K562 (cell line): ENCODE results near the gene PPP4C.

Source experiments
- ARID3B ChIP-seq: fragments of 250-450 bp; sonication (Bioruptor Pico); IDR thresholded peaks from 2 replicates; pipeline ENCODE4 v1.4.0; 2020; ENCODE audit warnings: borderline replicate concordance
- ATF3 ChIP-seq, 2 experiments: fragments of 450-650 bp in 1 of 2; sonication (generic) in 1 of 2; formaldehyde crosslinking in 1 of 2; IDR thresholded peaks in 1 of 2; conservative IDR thresholded peaks in 1 of 2; 2 replicates each; pipeline versions ENCODE4 v1.6.1 to v1.8.1; 2016 to 2023; ENCODE audit warnings: mild to moderate bottlenecking in 2 of 2, moderate library complexity in 2 of 2, inconsistent platforms in 1 of 2, missing genetic modification reagents in 1 of 2
- POLR2A ChIP-seq: fragments of 450-650 bp; conservative IDR thresholded peaks from 2 replicates; pipeline ENCODE4 v1.6.1; 2016
- RAD21 ChIP-seq, 2 experiments: fragments of 250-450 bp in 1 of 2; fragments of 450-650 bp in 1 of 2; sonication (Bioruptor Pico) in 1 of 2; formaldehyde crosslinking in 1 of 2; IDR thresholded peaks in 1 of 2; conservative IDR thresholded peaks in 1 of 2; 2 replicates each; pipeline versions ENCODE4 v1.4.0 to v1.8.0; 2020 to 2022; ENCODE audit warnings: mild to moderate bottlenecking in 2 of 2, moderate library complexity in 1 of 2
- RAD51 ChIP-seq: fragments of 450-650 bp; IDR thresholded peaks from 2 replicates; pipeline ENCODE4 v1.7.1; 2016; ENCODE audit warnings: low read depth, mild to moderate bottlenecking, borderline replicate concordance
- TAF1 ChIP-seq: IDR thresholded peaks from 2 replicates; pipeline ENCODE4 v1.6.1; 2011; ENCODE audit warnings: mild to moderate bottlenecking, low read length, moderate library complexity; ENCODE audit not compliant: insufficient read depth, control insufficient read depth, severe bottlenecking; ENCODE audit errors: extremely low read depth
- TEAD1 ChIP-seq, 2 experiments: fragments of 450-650 bp in 1 of 2; sonication (generic) in 1 of 2; formaldehyde crosslinking; IDR thresholded peaks; 2 replicates each; pipeline versions ENCODE4 v1.4.0 to v1.8.0; 2020 to 2022; ENCODE audit warnings: mild to moderate bottlenecking in 2 of 2, missing genetic modification reagents in 1 of 2
- ZFX ChIP-seq: sonication (generic); formaldehyde crosslinking; IDR thresholded peaks from 2 replicates; pipeline ENCODE4 v1.8.0; 2022; ENCODE audit warnings: mild to moderate bottlenecking, missing genetic modification reagents, moderate library complexity
- ZNF124 ChIP-seq: sonication (generic); formaldehyde crosslinking; IDR thresholded peaks from 2 replicates; pipeline ENCODE4 v1.8.1; 2022; ENCODE audit warnings: missing genetic modification reagents
- ZNF282 ChIP-seq: sonication (generic); formaldehyde crosslinking; IDR thresholded peaks from 2 replicates; pipeline ENCODE4 v1.8.1; 2023; ENCODE audit warnings: missing genetic modification reagents
- TF ChIP-seq, protein P1 (sequence below): sonication (generic); formaldehyde crosslinking; IDR thresholded peaks from 2 replicates; pipeline ENCODE4 v1.8.0; 2022; ENCODE audit warnings: mild to moderate bottlenecking, low read depth, missing genetic modification reagents
- TF ChIP-seq, protein P2 (sequence below), 3 experiments: IDR thresholded peaks in 2 of 3; conservative IDR thresholded peaks in 1 of 3; 2 replicates each; pipeline ENCODE4 v1.5.1; 2011 to 2012; ENCODE audit warnings: low read length in 3 of 3, mild to moderate bottlenecking in 3 of 3, control low read depth in 2 of 3, improper control_type of control experiment in 1 of 3, inconsistent platforms in 1 of 3, low read depth in 1 of 3, mixed read lengths in 1 of 3, moderate library complexity in 1 of 3; ENCODE audit not compliant: insufficient read depth in 2 of 3

DNA sequence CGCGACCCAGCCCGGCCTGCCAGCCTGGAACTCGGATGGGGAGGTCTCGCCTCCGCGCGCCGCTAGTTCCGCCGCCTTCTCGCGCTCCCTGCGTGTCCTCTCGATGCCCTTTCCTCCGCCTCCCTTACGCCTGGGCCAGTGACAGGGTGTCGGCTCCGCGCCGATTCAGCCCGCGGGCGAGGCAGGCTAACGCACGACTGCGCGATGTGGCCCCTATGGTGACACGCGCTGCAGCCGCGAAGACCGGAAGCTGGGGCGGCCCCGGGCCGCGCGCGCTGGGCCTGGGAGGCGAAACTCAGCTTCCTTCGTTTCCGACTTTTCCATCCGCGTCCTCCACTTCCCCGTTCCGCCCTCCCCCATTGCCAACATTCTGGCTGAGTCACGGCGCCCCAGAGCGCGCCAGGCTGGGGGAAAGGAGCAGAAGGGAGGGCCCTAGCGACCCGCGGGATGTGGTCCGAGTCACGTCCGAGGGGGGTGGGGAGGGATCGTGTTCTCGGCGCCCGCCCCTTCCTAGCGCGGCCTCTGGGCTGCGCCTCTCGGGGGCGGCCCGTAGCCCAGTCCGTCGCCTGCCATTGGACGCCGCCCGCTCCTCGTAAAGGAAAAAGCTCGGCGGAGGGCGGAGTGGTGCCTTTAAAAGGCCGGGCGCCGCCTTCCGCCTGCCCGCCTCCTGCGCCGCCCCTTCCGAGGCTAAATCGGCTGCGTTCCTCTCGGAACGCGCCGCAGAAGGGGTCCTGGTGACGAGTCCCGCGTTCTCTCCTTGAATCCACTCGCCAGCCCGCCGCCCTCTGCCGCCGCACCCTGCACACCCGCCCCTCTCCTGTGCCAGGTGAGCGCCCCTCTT, 10.5 kb upstream of the PPP4C start, which contains the start of gene ALDOA:
- TF ChIP-seq ARID3B (CRISPR knock-in tag) (no peak), TEAD1 (CRISPR knock-in tag; IDR thresholded peaks at IDR 0.05) (peak; percentile 47 to 95; a peak in 3 of 4 replicates), ZNF124 (no peak), RAD51 (no peak), ATF3 (IDR thresholded peaks at IDR 0.05) (no peak; the same call in 1 of the 2 replicates), ATF3 (CRISPR knock-in tag; conservative IDR thresholded peaks at IDR 0.05) (peak; percentile 38; the same call in 1 of the 2 replicates), RAD21 (CRISPR knock-in tag; conservative IDR thresholded peaks at IDR 0.05 in 1 of 2, IDR thresholded peaks at IDR 0.05 in 1 of 2) (no peak), ZFX (CRISPR knock-in tag) (peak; percentile 95), TAF1 (peak; percentile 78), ZNF282 (CRISPR knock-in tag) (0 out of 2 replicates have a peak, but pooled peaks have one; percentile 74), POLR2A (peak; percentile 99)
- TF ChIP-seq, protein P1, sequence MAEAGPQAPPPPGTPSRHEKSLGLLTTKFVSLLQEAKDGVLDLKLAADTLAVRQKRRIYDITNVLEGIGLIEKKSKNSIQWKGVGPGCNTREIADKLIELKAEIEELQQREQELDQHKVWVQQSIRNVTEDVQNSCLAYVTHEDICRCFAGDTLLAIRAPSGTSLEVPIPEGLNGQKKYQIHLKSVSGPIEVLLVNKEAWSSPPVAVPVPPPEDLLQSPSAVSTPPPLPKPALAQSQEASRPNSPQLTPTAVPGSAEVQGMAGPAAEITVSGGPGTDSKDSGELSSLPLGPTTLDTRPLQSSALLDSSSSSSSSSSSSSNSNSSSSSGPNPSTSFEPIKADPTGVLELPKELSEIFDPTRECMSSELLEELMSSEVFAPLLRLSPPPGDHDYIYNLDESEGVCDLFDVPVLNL: 0 out of 2 replicates have a peak, but pooled peaks have one; percentile 42
- TF ChIP-seq, protein P2, sequence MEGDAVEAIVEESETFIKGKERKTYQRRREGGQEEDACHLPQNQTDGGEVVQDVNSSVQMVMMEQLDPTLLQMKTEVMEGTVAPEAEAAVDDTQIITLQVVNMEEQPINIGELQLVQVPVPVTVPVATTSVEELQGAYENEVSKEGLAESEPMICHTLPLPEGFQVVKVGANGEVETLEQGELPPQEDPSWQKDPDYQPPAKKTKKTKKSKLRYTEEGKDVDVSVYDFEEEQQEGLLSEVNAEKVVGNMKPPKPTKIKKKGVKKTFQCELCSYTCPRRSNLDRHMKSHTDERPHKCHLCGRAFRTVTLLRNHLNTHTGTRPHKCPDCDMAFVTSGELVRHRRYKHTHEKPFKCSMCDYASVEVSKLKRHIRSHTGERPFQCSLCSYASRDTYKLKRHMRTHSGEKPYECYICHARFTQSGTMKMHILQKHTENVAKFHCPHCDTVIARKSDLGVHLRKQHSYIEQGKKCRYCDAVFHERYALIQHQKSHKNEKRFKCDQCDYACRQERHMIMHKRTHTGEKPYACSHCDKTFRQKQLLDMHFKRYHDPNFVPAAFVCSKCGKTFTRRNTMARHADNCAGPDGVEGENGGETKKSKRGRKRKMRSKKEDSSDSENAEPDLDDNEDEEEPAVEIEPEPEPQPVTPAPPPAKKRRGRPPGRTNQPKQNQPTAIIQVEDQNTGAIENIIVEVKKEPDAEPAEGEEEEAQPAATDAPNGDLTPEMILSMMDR (IDR thresholded peaks at IDR 0.05 in 2 of 3, conservative IDR thresholded peaks at IDR 0.05 in 1 of 3; ENCODE audit: insufficient read depth in 2 of 3, low read depth in 1 of 3, low read length in 3 of 3): no peak
